GM19438 (cell line): Measurements from ENCODE around the gene IRX6.
A peak's percentile ranks its signal among the peaks of the same experiment; 100 is the strongest.

Source experiments
- ATAC-seq: cut with Tn5 transposase; IDR thresholded peaks from one replicate; pipeline ENCODE4 v1.9.1; 2021; ENCODE audit warnings: low read depth; ENCODE audit not compliant: unreplicated experiment

Gene IRX6

GRCh38 chr16:55359946-55360345, 35.9 kb downstream of the IRX6 start:
- no peak for ATAC-seq

GRCh38 chr16:55364811-55365210, 40.8 kb downstream of the IRX6 start:
- no peak for ATAC-seq

- no peak for ATAC-seq
These were observed 43.4 kb downstream of the IRX6 start for GRCh38 chr16:55367301-55367811.

- ATAC-seq = no peak
These were observed 44.0 kb downstream of the IRX6 start for GRCh38 chr16:55367866-55368603.

GRCh38 chr16:55369151-55369550, 45.1 kb downstream of the IRX6 start:
- ATAC-seq = no peak

GRCh38 chr16:55370762-55371482, 46.9 kb downstream of the IRX6 start:
- peak; percentile 83 for ATAC-seq

- ATAC-seq = no peak
These were observed 48.9 kb downstream of the IRX6 start for GRCh38 chr16:55372792-55373488.

- no peak for ATAC-seq
These were observed 49.5 kb downstream of the IRX6 start for GRCh38 chr16:55373489-55373832.

- no peak for ATAC-seq
These were observed 52.0 kb downstream of the IRX6 start for GRCh38 chr16:55376045-55376444.

GRCh38 chr16:55376567-55377167, 52.7 kb downstream of the IRX6 start:
- no peak for ATAC-seq

- ATAC-seq = no peak
These were observed 53.8 kb downstream of the IRX6 start for GRCh38 chr16:55377840-55378239.

- no peak for ATAC-seq
These were observed 54.6 kb downstream of the IRX6 start for GRCh38 chr16:55378616-55379015.

- ATAC-seq = no peak
These were observed 55.4 kb downstream of the IRX6 start for GRCh38 chr16:55379371-55379770.

- ATAC-seq = no peak
These were observed 55.9 kb downstream of the IRX6 start for GRCh38 chr16:55379876-55380390.
